Motor neuron (in vitro differentiated cells): Measurements from ENCODE around the gene GOLGA6A. TPM values are rescaled to one million over a fixed set of nuclear protein-coding genes. Genes with fewer than 3 reads are reported as not detected.
"Not testable (repeated sequence)": the region's sequence is repeated elsewhere in the genome, so short reads cannot be mapped to it uniquely, and the experiment has no call there.

Experiments
- ATAC-seq, 8 experiments: fragments of 200-7000 bp; cut with Tn5 transposase; replicated peaks in 6 of 8; 2 replicates each; pipeline ENCODE4 v1.8.0; 2021; ENCODE audit warnings: mild to moderate bottlenecking in 8 of 8, moderate library complexity in 8 of 8
- H3K27ac ChIP-seq, 2 donors: fragments of 250-450 bp; sonication (Bioruptor Pico); 2 replicates each; pipeline ENCODE4 v1.9.0; 2021; ENCODE audit warnings: antibody characterized with exemption in 2 of 2, mild to moderate bottlenecking in 2 of 2, moderate library complexity in 1 of 2
- H3K4me1 ChIP-seq, 2 donors: fragments of 250-450 bp; sonication (Bioruptor Pico); replicated peaks in 1 of 2; 2 replicates each; pipeline ENCODE4 v1.6.1; 2021; ENCODE audit warnings: antibody characterized with exemption in 2 of 2, mild to moderate bottlenecking in 2 of 2, moderate library complexity in 1 of 2
- H3K4me3 ChIP-seq, 5 donors: fragments of 250-450 bp; sonication (Bioruptor Pico); 2 replicates each; pipeline ENCODE4 v1.9.0; 2021; ENCODE audit warnings: antibody characterized with exemption in 5 of 5, mild to moderate bottlenecking in 5 of 5, moderate library complexity in 4 of 5
- WGBS, 10 experiments: fragments of 450-650 bp; shearing (Covaris generic); methylation state at CpG; one replicate each; pipeline ENCODE4 v1.0.0; 2022; 5-methylcytosine and 5-hydroxymethylcytosine counted together
- in situ Hi-C, 9 experiments: fragments of 400-800 bp; cut with MboI; loops; one replicate each; pipeline ENCODE4 v1.15.0; 2021; ENCODE audit warnings: low sequenced_read_pairs in 9 of 9, low pct_unique_long_range_greater_than_20kb in 2 of 9; ENCODE audit not compliant: unreplicated experiment in 9 of 9
- total RNA-seq, 8 experiments: library from RNA; unstranded; fragments of 300-600 nt; gene quantifications; 2 replicates each; pipeline versions ENCODE4 v1.2.3 to v1.2.4, GENCODE V29; 2022

Gene GOLGA6A
- total RNA-seq, 8 experiments from 2014 or later = 0.14 to 5.1 (median 0.42) TPM

- WGBS, 10 experiments = 0 to 100% (median 84%) methylated on average over 1 to 3 of the region's 3 CpGs
- Histone ChIP-seq H3K27ac (no peak overlapping the region), H3K4me3 (no peak overlapping the region), H3K4me1 (peaks cover 55 to 58% of the 10 kb centered on the region in 2 donors)
- in situ Hi-C loops = loop anchor here in 3 of 9 experiments (10.0 to 25.0 kb wide), 3 partner anchors 181 to 1487 kb away; no protein-coding TSS in a partner anchor
- ATAC-seq = no peak
These were observed 41.8 kb upstream of the GOLGA6A start for GRCh38 chr15:74124196-74124595.

GRCh38 chr15:74123658-74124057 lies 41.3 kb upstream of the GOLGA6A start:
- Histone ChIP-seq H3K4me1 (peaks cover 52% of the 10 kb centered on the region in 2 donors), H3K4me3 (no peak overlapping the region), H3K27ac (no peak overlapping the region)
- in situ Hi-C loops = loop anchor here in 3 of 9 experiments (10.0 to 25.0 kb wide), 3 partner anchors 181 to 1486 kb away; no protein-coding TSS in a partner anchor
- no peak for ATAC-seq
- WGBS, 10 experiments = 0 to 100% (median 50%) methylated on average over 1 to 4 of the region's 4 CpGs; no CpG with 5 or more reads in 3 of the 10 experiments

- Histone ChIP-seq H3K4me1 (peaks cover 47 to 52% of the 10 kb centered on the region in 2 donors), H3K27ac (no peak overlapping the region), H3K4me3 (no peak overlapping the region)
- no peak for ATAC-seq
- in situ Hi-C loops = loop anchor here in 3 of 9 experiments (10.0 to 25.0 kb wide), 3 partner anchors 182 to 1486 kb away; no protein-coding TSS in a partner anchor
- WGBS, 10 experiments = 0 to 56% (median 28%) methylated on average over 1 to 4 of the region's 4 CpGs; no CpG with 5 or more reads in 6 of the 10 experiments
These were observed 40.7 kb upstream of the GOLGA6A start for GRCh38 chr15:74123131-74123429.

DNA sequence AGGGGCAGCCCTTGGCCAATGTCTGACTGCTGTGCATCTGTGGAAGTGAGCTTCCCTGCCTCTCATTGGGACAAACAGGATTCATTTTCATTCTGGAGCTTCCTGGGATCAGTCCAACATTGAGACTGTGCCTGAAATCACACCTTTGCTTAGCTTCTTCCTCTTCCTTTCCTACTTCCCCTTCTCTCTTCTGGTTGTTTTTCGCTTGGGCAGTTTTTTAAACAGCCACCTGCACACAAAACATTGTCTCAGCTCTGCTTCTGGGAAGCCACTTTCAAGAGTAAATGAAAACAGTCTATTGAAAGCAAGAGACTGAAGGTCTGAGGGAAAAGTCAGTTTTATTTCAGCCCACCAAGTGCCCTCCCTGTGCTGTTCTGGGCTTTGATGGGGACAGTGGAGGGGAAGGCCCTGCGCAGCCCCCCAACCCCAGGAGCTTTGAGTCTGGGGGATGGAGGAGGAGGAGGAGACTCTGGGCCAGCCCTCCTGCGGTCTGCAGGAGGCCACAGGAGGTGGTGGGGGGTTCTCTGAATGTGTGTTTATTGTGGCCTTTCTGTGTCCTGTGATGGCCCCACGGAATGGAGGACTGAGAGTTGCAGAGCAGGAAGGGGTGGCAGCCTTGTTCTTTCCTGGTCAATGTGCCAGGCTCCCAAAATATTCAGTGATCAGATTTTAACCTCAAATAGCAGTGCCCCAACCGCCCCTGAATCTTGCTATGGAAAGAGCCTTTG lies 40.2 kb upstream of the GOLGA6A start:
- H3K27ac ChIP-seq = peak overlapping the region in 1 of 2 donors; percentile 23
- 10 to 100% (median 42%) methylated on average over 1 to 3 of the region's 5 CpGs; no CpG with 5 or more reads in 1 of the 10 experiments for WGBS, 10 experiments
- H3K4me3 ChIP-seq = no peak overlapping the region
- peaks cover 43 to 57% of the 10 kb centered on the region in 2 donors for H3K4me1 ChIP-seq
- in situ Hi-C loops = loop anchor here in 3 of 9 experiments (10.0 to 25.0 kb wide), 3 partner anchors 182 to 1485 kb away; no protein-coding TSS in a partner anchor
- ATAC-seq = no peak

DNA sequence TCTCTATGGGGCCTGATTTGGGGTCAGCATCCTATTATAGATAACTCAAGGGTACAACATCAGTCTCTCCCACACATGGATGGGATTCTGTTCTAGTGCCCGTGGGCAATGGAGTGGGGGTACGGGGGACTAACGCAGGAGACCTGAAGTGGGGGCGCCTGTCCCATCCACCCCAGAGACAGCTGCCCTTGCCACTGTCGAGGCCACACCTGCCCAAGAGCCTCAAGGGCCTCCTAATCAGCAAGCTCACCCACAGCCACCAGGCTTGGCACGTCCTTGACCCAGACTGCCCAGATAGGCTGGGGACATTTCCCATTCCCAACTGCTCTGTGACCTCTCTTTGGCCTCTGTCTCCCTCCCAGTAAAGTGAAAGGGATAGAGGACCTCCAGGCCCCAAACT lies 39.5 kb upstream of the GOLGA6A start:
- H3K4me1 ChIP-seq = peaks cover 37 to 54% of the 10 kb centered on the region in 2 donors
- no peak for ATAC-seq
- H3K4me3 ChIP-seq = no peak overlapping the region
- 0 to 88% methylated on average over 1 to 4 of the region's 6 CpGs; no CpG with 5 or more reads in 8 of the 10 experiments for WGBS, 10 experiments
- peak overlapping the region in 1 of 2 donors; percentile 60 for H3K27ac ChIP-seq
- in situ Hi-C loops = loop anchor here in 3 of 9 experiments (10.0 to 25.0 kb wide), 3 partner anchors 183 to 1485 kb away; no protein-coding TSS in a partner anchor

DNA sequence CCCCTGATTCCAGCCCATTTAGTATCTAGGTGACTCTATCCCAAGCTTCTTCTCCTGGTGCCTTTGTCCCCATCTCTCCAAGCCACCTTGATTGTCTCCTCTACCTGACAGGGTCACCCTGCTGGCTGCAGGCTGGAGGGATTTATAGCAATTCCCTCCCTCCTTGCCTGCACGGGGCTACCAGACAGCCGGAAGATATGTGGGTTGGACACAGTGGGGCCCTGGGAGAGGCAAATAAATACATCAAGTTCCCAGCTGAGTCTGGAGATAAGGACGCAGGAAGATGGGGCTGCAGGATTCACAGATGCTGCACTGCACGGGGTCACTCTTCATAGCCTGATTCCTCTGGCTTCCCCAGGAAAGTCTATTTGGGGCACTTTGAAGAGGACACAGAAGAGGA lies 38.7 kb upstream of the GOLGA6A start:
- H3K27ac ChIP-seq = peak overlapping the region; percentile 55 to 60
- ATAC-seq = peak in 5 of 8 experiments; percentile 82 to 93 (median 87)
- H3K4me1 ChIP-seq = peaks cover 33 to 47% of the 10 kb centered on the region in 2 donors
- WGBS, 10 experiments = 0 to 47% (median 30%) methylated on average over 1 to 4 of the region's 4 CpGs; no CpG with 5 or more reads in 3 of the 10 experiments
- in situ Hi-C loops = loop anchor here in 3 of 9 experiments (10.0 to 25.0 kb wide), 3 partner anchors 184 to 1484 kb away; no protein-coding TSS in a partner anchor
- no peak overlapping the region for H3K4me3 ChIP-seq

DNA sequence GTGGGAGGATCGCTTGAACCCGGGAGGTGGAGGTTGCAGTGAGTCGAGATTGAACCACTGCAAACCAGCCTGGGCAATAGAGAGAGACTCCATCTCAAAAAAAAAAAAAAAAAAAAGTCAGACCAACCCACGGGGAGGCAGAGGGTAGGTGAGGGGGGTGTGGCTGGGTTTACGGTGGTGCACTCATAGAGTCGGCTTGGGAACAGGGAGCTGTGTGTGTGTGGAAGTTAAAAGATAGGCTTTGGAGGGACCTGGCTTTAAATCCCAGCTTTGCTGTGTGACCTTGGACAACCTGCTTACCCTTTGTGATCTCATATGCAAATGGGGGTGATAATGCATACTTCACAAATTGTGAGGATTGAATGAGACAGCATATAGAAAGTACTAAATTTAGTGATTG lies 38.1 kb upstream of the GOLGA6A start:
- WGBS, 10 experiments = 53 to 80% (median 66%) methylated on average over 1 to 6 of the region's 6 CpGs; no CpG with 5 or more reads in 6 of the 10 experiments
- H3K27ac ChIP-seq = peak overlapping the region; percentile 30 to 60
- peaks cover 33 to 47% of the 10 kb centered on the region in 2 donors for H3K4me1 ChIP-seq
- ATAC-seq = peak in 2 of 8 experiments; percentile 20 to 22
- in situ Hi-C loops = loop anchor here in 3 of 9 experiments (10.0 to 25.0 kb wide), 3 partner anchors 184 to 1483 kb away; no protein-coding TSS in a partner anchor
- H3K4me3 ChIP-seq = no peak overlapping the region

DNA sequence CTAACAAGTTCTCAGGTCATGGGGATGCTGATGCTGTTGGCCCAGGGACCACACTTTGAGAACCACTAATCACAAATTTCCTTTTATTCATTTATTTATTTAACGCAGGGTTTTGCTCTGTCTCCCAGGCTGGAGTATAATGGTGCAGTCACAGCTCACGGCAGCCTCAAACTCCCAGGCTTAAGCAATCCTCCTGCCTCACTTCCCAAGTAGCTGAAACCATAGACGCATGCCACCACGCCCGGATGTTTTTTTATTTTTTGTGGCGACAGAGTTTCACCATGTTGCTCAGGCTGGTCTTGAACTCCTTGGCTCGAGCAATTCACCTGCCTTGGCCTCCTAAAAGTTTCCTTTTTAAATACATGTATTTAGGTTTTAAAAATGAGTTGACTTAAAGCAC lies 27.4 kb upstream of the GOLGA6A start:
- Histone ChIP-seq H3K27ac (no peak overlapping the region), H3K4me3 (no peak overlapping the region), H3K4me1 (no peaks in the 10 kb centered on the region)
- no peak for ATAC-seq
- WGBS, 10 experiments = 49 to 88% (median 81%) methylated on average over 2 to 5 of the region's 7 CpGs; no CpG with 5 or more reads in 3 of the 10 experiments
- in situ Hi-C loops = loop anchor here in 2 of 9 experiments (25.0 kb wide), 1 partner anchor 1472 kb away; no protein-coding TSS in a partner anchor

- not testable (repeated sequence) for H3K4me1 ChIP-seq, H3K27ac ChIP-seq, H3K4me3 ChIP-seq, ATAC-seq
- in situ Hi-C loops = loop anchor here in 2 of 9 experiments (25.0 kb wide), 1 partner anchor 1471 kb away; no protein-coding TSS in a partner anchor
- 75% methylated on average over 2 of the region's 6 CpGs; no CpG with 5 or more reads in 9 of the 10 experiments for WGBS, 10 experiments
These were observed 26.3 kb upstream of the GOLGA6A start for GRCh38 chr15:74108611-74109010.

DNA sequence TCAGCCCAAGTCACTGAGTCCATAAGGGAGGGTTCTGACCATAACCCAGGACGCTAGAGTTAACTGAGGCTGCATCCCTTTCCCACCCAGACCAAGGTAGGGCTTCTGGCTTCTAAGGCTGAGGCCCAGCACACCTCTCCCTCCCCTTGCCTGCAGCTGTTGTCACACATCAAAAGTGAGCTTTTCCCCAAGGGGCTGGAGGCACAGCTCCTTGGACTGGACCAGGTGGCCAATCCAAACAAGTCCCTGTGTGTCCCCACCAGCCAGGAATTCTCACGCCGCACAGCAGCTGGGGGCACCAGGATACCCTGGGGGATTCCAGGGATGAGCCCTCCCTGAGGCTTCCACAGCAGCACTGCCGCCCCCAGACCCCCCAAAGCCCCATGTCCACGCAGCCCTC lies 25.8 kb upstream of the GOLGA6A start:
- WGBS, 10 experiments = 100% methylated on average over 1 of the region's 5 CpGs; no CpG with 5 or more reads in 9 of the 10 experiments
- Histone ChIP-seq H3K27ac (no peak overlapping the region), H3K4me1 (no peaks in the 10 kb centered on the region), H3K4me3 (no peak overlapping the region)
- in situ Hi-C loops = loop anchor here in 2 of 9 experiments (25.0 kb wide), 1 partner anchor 1471 kb away; no protein-coding TSS in a partner anchor
- no peak for ATAC-seq

DNA sequence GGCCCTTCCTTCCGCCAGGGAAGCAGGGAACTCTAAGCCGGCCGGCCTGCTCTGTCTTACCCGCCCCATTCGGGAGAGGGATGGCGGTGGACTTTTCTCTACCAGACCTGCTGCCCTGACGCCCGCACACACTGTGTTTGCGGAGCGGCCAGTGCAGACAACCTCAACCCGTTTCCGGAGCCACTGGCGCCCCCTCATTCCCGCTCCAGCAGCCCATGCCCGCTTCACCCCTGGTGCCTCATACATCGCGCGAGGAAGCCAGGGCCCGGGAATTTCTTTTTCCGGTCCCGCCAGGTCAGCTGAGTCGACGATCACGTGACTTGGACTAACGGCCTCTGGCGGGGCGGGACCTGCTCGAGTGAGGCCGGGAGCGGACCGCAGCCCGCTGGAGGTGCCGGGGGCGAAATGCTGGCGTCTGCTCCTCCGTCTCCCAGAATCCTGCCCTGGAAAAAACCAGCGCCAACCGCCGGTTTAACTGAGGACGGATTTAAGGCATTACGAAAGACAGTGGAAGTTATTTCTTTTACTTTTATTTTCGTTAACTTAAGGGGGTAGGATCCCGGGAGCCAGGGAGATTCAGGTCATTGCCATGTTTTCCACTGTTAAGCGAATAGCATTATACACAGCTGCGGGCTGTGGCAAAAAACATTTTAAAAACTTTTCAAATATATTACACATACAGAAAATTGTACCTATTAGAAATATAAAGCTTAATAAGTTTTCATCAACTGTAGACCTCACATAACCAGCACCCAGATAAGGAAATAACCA lies 17.8 kb upstream of the GOLGA6A start:
- WGBS, 10 experiments = no CpG with 5 or more reads among the region's 45 CpGs
- not testable (repeated sequence) for H3K27ac ChIP-seq
- in situ Hi-C loops = loop anchor here in 2 of 9 experiments (25.0 kb wide), 1 partner anchor 1463 kb away; no protein-coding TSS in a partner anchor

GRCh38 chr15:74096753-74097474 lies 14.6 kb upstream of the GOLGA6A start:
- H3K4me1 ChIP-seq, H3K4me3 ChIP-seq, H3K27ac ChIP-seq, in situ Hi-C loops, ATAC-seq: not testable (repeated sequence)
- WGBS, 10 experiments = no CpG with 5 or more reads among the region's 27 CpGs

More for the DNA sequence above, 17.8 kb upstream of the GOLGA6A start:
- ATAC-seq = peak; percentile 93 to 98 (median 97)
- H3K4me1 ChIP-seq = not testable (repeated sequence)
- H3K4me3 ChIP-seq = peak overlapping the region; percentile 18 to 38 (median 32)
